HG02884 (cell line): ENCODE results near the gene KXD1.
"Not testable (repeated sequence)": the region's sequence is repeated elsewhere in the genome, so short reads cannot be mapped to it uniquely, and the experiment has no call there.

Source experiments
- ATAC-seq: cut with Tn5 transposase; IDR thresholded peaks from one replicate; pipeline ENCODE4 v1.9.1; 2021; ENCODE audit warnings: mild to moderate bottlenecking, moderate library complexity; ENCODE audit not compliant: unreplicated experiment

Gene KXD1

DNA sequence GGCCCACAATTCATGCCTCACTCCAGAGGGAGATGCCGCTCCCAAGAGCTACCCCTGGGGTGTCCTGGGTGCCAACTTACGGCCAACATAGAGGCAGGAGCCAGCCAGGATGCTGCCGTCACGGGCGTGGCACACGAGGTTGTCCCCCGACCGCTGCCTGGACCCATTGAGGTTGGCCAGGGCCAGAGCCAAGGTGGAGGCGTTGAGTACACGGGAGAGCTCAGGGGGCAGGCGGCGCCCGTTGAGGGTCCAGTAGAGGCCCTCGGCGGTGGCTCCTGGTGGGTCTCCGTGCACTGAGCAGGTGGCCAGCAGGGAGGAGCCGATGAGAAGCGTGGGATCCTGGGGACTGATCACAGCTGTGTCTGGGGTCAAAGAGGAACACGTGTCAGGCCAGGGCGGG is 41.8 kb downstream of the KXD1 start:
- ATAC-seq: no peak

DNA sequence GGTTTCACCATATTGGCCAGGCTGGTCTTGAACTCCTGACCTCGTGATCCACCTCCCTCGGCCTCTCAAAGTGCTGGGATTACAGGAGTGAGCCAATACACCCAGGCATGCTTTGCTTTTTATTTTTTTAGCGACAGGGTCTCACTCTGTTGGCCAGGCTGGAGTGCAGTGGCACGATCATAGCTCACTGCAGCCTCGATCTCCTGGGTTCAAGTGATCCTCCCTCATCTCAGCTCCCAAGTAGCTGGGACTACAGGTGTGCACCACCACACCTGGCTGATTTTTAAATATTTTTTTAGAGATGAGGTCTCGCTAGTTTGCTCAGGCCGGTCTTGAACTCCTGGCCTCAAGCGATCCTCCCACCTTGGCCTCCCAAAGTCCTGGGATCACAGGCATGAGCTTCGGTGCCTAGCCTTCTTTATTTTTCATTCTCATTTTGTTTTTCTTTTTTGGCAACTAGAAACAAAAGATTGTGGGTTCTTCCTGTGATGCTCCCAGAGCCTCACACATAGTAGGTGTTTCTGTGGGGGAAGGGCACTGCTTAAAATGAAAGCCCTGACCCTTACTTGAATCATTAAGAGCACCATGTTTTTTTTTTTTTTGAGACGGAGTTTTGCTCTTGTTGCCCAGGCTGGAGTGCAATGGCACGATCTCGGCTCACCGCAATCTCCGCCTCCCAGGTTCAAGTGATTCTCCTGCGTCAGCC is 43.2 kb downstream of the KXD1 start:
- ATAC-seq: not testable (repeated sequence)

DNA sequence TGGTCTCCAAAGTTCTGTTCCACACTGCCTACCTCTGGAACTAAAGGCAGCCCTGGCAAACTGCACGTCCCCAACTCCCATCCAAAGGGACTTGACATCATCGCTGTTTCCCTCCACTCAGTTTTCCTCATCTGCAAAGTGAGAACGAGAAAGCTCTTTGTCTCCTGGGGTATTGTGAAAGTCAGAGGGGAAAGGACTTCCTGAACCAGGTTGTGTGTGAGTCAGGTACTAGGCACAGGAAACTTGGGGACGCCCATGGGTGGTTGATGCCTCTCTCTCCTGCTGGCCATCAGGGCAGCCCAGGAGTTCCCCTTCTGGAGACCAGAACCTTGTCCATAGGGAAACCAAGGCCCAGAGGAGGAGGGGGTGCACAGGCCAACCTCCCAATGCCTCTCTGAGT is 44.2 kb downstream of the KXD1 start:
- no peak for ATAC-seq

GRCh38 chr19:18603255-18603957 is 45.7 kb downstream of the KXD1 start:
- ATAC-seq: no peak

GRCh38 chr19:18603958-18604819 is 46.5 kb downstream of the KXD1 start:
- ATAC-seq: no peak

DNA sequence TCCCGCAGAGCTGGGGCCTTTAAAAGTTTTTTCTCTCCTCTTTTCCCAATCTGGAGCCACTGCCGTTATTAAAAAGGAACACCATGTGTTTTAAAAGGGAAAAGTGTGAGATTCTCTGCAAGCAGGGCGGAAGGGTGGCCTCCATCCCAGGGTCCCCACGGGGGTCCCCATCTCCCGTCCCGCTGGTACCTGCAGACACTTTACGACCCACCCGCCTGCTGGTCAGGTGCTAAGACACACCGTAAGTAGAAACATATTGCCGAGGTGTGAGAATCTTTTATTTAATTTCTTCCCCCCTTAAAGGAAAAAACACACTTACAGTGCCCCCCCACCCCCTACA is 47.1 kb downstream of the KXD1 start:
- ATAC-seq: no peak

DNA sequence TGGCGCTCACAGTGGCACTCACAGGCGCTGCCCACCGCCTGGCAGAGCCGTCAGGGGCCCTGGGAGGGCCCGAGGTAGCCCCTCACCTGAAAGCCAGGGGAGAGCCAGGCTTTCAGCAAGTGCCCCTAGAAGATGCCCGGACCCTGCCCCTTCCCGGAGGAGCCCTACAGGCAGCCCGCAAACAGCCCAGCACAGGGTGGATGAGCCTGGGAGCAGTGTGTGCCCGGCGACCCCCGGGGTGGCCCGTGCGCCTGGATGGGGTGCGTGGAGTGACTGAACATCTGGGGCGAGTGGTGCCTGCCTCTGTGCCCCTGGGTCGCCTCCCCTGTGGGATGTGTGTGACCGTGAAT is 47.5 kb downstream of the KXD1 start:
- ATAC-seq: no peak

GRCh38 chr19:18605546-18606280 is 48.0 kb downstream of the KXD1 start:
- ATAC-seq: no peak

GRCh38 chr19:18606281-18607225 is 48.9 kb downstream of the KXD1 start, which contains the start of gene CRLF1:
Gene CRLF1 (minus strand): TSS chr19:18606799. CDS start chr19:18606656, 143 bp downstream.
- ATAC-seq: no peak

- no peak for ATAC-seq
Observed at GRCh38 chr19:18607226-18608101, 49.8 kb downstream of the KXD1 start.

- no peak for ATAC-seq
Observed at GRCh38 chr19:18608102-18608804, 50.6 kb downstream of the KXD1 start.

DNA sequence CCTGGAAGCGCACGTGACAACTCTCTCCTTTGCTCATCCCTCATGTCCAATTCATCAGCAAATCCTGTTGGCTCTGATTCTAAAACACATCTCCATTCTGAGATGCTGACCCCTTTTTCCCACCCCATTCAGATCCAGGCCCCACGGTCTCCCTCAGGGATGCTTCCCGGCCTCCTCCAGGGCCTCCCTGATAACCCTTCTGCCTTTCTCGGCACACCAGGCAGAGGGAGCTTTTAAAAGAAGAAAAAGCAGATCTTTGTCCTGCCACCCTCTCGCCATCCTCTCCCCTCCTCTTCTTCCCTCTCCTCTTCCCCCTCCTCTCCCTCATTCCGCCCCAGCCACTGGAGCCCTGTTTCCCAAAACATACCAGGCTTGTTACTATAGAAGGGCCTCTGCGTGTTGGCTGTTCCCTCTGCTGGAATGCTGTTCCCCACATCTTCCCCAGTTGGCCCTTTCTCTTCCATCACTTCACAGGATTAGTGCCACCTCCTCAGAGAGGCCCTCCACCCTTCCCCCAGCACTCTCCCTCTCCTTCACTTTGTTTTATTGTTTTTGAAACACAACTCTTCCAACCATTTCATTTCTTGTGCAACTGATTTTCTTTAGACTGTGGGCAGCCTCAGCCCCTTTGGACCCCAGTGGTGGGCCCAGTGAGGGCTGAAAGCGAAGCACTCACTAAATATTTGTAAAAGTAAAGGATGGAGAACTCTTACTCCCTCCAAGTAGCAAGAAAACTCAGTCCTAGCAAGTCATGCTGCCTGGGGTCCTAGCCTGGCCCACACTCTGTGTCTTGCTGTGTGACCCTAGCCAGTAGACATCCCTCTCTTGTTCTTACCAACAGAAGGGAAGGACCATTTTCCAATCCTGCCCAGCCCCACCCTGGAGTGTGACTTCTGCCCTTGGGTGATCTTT is 51.4 kb downstream of the KXD1 start:
- ATAC-seq: no peak

GRCh38 chr19:18609717-18610051 is 52.0 kb downstream of the KXD1 start:
- ATAC-seq: no peak

- no peak for ATAC-seq
Observed at GRCh38 chr19:18610245-18610555, 52.5 kb downstream of the KXD1 start.

GRCh38 chr19:18610556-18611326 is 53.1 kb downstream of the KXD1 start:
- ATAC-seq: no peak

DNA sequence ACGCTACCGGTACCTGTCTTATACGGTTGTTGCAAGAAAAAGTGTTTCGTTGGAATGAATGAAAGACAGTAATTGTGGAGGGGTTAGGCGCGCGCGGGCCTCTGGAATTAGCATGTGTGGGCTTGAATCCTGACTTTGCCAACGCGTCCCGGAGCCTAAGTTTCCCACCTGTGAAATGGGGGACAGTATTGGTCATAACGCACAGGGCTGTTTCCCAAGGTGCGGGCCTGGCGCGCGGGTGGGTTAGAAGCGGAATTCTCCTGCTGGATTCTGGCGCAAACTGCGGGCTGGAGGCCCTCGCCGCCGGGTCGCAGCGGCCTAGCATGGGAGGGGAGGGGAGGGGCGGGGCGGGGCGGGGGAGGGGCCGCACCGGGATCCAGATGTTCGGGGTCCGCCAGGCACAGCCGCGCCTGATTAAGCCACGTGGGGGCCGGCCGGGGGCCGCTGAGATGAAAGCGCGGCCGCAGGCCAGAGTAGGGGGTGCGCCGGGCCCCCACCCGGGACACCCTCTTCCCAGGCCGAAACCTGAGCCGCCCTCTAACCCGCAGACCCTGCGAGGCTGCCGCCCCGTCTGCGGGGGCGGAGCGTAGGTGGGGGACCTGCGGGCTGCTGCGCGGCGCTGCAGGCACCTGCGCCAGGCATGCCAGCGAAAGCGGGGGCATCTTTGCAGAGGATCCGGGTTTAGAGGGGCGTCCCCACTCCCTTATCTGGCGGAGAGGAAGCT is 53.8 kb downstream of the KXD1 start:
- no peak for ATAC-seq
